ENCODE results near the gene VPS35.

The VPS35 gene

DNA sequence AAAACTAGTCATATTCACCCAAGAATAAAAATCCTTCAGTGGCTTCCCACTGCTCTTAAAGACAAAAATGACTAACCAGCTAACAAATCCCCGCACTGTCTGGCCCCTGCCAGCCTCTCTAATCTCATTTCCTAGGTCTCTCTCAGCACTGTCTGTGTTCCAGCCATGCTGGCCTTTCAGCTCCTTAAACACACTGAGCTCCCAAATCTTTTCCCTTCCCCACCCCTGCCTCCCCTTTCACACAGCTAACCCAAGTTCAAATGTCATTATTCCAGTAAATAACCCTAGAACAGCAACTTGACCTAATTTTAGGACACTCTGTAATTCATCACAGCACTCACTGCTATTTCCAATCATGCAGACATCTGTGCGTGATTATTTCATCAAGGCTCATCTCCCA, 75.6 kb downstream of the VPS35 start:
- DNase-seq (ENCODE audit: low spot score): no peak

GRCh38 chr16:46612121-46612520, 76.9 kb downstream of the VPS35 start:
- DNase-seq (ENCODE audit: low spot score): no peak

- DNase-seq (ENCODE audit: low spot score): no peak
These were observed 81.4 kb downstream of the VPS35 start for GRCh38 chr16:46607529-46607928.

GRCh38 chr16:46606231-46606630, 82.7 kb downstream of the VPS35 start:
- DNase-seq (ENCODE audit: low spot score): no peak

All from left forelimb (tissue), 1 donor.